Stimulated activated CD4-positive, alpha-beta T cell treated with anti-CD3 and anti-CD28 coated beads, Interleukin-12 subunit alpha, Interleukin-12 subunit beta, amount 100 ng/mL, for 48 hours (primary cell): ENCODE data around the gene TUBA1B.
A peak's percentile ranks its signal among the peaks of the same experiment; 100 is the strongest.
"Not testable (repeated sequence)": the region's sequence is repeated elsewhere in the genome, so short reads cannot be mapped to it uniquely, and the experiment has no call there.

Experiments used
- DNase-seq, 3 donors: peaks; one replicate each; pipeline ENCODE4 v3.0.0-alpha.2; 2020; ENCODE audit warnings: low read depth in 2 of 3, low spot score in 1 of 3

TUBA1B gene

DNA sequence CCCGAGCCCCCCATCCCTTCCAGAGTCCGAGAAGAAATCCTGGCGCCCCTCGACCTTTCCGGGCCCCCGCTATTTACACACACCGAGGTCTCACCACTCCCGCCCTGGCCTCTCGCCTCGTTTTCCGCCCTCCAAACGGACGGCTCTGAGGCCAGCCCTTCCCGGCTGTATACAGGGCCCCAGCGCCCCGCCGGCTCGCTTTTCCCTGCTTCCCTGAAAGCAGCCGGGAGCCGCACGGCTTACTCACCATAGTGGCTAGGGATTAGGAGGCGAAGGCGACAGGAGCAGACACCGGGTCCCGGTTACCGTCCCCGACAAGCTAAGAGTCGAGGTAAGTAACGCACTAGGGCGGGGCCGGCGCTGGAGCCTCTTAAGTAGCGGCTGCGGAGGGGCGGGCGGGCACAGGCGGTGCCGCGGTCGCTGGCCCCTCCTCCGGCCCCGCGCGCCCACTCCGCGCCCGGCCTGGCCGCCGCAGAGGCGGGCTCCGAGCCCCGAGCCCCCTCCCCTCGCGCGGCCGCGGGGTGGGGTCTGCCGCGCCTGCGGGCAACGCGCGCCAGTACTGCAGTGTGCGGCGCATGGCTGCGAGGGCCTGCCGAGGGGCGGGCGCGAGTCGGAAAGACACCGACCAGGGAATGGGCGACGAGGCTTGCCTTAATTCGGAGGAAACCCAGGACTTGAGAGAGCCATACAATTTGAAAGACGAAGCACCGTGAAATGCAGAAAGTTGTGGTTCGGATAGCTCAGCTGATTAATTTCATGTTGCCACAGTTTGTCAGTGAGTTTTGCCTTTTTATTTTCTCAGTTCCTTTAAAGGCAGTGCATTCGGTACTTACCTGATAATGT lies at the start of gene TUBA1B:
TUBA1B (minus strand) TSS at position 345 of the 843 bp plus-strand sequence; CDS start at position 250, 95 bp downstream.
- DNase-seq: peak; percentile 87 to 89 (median 88)

DNA sequence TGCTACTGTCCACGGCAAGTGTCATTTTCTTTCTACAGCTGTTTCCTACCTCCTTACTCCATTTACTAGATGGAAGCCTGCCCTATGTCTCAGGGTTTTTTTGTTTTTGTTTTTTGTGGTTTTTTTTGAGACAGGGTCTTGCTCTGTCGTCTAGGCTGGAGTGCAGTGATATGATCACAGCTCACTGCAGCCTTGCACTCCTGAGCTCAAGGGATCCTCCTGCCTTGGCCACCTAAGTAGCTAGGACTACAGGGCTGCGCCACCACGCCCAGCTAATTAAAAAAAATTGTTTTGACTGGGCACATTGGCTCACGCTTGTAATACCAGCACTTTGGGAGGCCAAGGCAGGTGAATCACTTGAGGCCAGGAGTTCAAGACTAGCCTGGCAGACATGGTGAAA lies 43.0 kb upstream of the TUBA1B start:
- no peak for DNase-seq

DNA sequence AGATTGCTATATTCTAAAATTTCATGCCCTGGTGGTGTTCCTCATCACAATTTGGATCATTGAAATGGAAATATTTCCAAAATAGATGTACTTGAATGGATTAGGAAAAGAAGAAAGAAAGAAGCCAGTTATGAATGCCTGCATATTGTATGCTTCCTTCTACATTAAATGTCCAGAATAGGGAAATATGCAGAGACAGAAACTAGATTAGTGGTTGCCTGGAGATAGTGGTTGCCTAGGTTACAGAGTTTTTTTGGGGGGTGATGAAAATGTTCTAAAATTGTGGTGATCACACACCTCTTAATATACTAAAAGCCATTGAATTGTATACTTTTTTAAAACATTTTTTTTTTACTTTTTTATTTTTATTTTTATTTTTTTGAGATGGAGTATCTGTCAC lies 39.7 kb upstream of the TUBA1B start:
- no peak for DNase-seq

DNA sequence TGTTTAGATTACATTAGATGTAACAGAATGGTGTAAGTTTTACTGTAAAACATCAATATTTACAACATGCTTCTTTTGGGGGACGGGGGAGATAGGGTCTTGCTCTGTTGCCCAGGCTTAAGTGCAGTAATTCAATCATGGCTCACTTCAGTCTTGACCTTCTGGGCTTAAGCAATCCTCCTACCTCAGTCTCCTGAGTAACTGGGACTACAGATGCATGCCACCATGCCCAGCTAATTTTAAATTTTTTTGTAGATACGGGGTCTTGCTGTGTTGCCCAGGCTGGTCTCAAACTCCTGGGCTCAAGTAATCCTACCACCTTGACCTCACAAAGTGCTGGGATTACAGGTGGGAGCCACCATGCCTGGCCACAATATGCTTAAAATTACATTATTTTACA lies 33.9 kb upstream of the TUBA1B start:
- DNase-seq: no peak

DNA sequence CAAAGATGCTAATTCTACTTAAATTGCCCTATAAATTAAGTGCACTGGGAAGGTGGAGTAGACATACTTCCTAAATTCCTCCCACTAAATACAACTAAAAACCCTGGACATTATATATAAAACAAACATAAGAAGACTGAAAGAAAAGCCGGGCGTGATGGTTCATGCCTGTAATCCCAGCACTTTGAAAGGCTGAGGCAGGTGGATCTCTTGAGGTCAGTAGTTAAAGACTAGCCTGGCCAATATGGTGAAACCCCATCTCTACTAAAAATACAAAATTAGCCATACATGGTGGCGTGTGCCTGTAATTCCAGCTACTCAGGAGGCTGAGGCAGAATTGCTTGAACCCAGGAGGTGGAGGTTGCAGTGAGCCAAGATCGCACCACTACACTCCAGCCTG lies 30.7 kb upstream of the TUBA1B start:
- DNase-seq: not testable (repeated sequence)

DNA sequence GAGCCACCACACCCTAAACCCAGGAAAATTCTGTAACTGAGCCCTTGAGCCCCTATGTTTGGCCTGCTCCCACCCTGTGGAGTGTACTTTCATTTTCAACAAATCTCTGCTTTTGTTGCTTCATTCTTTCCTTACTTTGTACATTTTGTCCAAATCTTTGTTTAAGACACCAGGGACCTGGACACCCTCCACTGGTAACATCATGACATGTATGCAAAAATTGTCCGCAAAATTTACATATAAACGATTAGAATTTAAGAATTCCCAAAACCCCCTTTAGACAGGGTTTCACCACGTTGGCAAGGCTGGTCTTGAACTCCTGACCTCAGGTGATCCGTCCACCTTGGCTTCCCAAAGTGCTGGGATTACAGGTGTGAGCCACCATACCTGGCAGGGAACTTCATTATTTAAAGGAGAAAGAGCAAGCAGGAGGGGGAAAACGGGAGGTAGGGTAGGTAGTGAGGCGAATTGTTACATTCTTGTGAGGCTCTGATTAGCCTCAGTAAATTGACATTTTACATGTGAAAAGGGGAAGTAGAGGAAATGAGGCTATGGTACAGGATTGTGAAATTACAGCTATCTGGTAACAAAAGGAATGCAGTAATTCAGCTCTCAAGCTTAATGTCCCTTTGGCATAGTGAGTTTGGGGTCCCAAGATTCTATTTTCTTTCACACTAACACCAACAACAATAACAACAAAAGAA lies 30.0 kb upstream of the TUBA1B start:
- no peak for DNase-seq

DNA sequence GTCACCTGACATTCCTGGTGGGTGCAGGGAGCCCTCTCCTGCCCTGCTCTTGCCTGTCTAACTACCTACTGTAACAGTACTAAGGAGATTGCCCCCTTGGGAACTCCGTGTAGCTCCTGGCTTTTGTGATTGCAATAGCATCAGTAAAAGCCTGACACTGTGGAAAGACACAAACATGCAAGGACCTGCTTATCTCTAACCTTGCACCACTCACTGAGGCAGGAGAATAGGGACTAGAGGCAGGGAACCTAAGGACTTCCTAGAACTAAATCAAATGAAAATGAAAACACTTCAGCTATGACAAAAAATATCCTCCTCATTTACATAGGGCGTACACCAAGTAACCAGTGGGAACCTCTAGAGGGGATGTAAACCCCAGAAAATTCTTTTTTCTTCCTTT lies 29.2 kb upstream of the TUBA1B start:
- DNase-seq: no peak

DNA sequence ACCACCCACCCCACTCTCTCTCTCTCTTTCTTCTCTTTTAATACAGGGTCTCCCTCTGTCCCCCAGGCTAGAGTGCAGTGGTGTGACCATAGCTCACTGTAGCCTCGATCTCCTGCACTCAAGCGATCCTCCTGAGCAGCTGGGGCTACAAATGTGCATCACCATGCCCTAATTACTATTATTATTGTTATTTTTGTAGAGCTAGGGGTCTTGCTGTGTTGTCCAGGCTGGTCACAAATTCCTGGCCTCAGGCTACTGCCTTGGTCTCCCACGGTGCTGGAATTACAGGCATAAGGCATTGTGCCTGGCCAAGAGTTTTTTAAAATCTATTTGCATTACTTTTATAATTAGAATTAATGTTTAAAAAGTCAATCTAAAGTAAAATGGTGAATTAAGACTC lies 23.0 kb upstream of the TUBA1B start:
- DNase-seq: no peak

DNA sequence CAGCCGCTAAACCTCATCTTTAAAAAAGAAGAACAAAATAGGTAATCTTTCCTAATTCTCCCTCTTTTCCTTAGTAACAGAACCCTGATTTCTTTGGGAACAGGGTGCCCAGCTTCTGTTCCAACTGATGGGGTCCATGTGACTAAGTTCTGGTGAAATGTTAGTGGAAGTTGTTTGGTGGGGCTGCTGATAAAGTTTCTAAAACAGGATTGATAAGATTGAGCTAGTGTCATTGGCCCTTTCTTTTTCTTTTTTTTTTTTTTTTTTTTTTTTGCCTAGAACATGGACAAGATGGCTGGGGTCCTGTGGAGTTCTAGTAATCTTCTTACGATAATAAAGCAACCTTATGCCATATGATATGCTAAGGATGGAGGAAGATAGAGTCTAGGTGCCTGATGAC lies 16.2 kb upstream of the TUBA1B start:
- no peak for DNase-seq

DNA sequence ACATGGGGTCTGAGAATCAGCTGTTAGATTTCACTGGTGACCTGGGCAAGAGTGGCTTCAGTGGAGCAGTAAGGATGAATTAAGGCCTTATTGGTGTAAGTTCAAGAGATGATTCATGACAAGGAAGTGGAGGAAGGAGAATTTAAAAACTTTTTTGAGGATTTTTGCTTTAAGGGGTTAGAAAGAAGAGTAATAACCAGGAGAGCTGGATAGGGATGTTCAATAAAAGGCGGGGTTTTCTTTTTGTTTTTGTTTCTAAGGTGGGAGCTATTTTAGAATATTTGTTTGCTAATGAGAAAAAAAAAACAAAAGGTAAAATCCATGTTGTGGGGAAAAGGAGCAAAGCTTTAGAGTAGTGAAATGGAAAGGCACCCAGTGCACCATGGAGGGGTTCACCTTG lies 15.2 kb upstream of the TUBA1B start:
- DNase-seq: no peak

DNA sequence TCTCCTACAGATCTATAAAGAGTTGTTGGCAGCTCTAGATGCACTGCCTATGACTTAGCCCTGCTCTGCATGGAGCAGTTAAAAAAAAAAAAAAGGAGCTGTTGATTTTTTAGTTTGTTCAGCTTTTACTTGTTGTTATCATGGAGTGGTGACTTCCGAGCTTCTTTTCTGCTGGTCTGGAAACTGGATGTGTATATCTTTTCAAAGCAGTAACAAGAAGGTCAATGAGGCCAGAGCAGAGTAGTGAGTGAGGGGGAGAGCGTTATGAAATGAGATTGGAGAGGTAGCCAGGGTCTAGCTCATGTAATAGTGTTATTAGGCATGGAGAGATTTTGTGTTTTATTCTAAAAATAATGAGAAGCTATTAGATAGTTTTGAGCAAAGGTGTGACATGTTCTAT lies 13.2 kb upstream of the TUBA1B start:
- no peak for DNase-seq

DNA sequence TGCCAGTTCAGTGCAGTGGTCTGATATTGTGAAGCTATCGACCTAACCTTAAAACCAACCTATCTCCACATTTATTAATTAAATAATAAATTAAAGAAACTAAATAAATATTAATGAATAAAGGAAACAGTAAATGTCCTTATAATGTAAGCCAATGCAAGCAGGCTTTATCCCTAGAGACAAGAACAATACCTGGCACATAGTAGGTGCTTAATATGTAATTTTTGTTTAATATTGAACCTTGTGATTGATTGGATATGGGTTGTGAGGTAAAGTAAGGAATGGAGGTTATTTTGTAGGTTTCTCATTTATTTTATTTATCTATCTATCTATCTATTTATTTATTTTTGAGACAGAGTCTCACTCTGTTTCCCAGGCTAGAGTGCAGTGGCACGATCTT lies 7.8 kb upstream of the TUBA1B start:
- no peak for DNase-seq

DNA sequence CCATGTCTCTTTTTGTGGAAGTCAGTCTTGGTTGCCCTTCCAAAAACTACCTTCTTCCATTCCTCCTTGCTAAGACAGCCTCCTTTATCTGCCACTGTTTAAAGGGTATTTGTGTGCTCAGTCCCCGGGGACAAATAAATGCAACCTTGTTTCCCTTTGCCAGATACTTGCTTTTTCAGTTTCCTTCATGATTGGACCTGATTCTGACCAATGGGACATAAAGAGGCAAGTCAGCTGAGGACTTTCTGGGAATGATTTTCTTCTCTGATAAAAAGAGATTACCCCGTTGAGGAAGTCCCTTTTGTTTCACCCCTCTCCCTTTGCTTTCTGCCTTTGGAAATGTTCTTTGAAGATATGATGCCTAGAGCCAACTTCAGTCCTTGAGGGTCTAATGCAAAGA lies 7.4 kb upstream of the TUBA1B start:
- DNase-seq: no peak

DNA sequence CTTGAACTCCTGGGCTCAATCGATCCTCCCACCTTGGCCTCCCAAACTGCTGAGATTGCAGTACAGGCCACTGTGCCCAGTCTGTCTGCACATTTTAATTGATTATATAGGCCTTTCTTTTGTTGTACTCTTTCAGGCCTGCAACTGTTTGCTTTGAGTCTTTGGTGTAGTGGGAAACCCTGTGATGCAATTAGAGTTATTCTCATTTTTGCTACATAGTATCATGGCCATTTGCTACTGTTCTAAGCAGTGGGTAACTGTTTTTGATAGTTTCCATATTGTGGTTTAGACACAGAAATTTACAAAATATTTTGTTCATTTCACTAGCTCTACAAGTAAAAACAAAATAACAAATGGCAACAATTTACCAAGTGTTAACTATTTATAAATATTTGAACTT lies 6.3 kb upstream of the TUBA1B start:
- DNase-seq: no peak

DNA sequence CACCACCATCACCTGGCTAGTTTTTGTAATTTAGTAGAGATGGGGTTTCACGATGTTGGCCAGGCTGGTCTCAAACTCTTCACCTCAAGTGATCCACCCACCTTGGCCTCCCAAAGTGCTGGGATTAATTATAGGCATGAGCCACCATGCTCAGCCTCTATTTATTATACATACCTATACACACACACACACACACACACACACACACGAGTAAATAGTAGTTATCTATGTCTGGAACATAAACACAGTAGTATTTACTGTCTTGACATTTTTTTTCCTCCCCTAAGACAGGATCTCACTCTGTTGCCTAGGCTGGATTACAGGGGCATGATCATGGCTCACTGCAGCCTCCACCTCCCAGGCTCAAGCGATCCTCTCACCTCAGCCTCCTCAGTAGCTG lies 5.8 kb upstream of the TUBA1B start:
- not testable (repeated sequence) for DNase-seq

DNA sequence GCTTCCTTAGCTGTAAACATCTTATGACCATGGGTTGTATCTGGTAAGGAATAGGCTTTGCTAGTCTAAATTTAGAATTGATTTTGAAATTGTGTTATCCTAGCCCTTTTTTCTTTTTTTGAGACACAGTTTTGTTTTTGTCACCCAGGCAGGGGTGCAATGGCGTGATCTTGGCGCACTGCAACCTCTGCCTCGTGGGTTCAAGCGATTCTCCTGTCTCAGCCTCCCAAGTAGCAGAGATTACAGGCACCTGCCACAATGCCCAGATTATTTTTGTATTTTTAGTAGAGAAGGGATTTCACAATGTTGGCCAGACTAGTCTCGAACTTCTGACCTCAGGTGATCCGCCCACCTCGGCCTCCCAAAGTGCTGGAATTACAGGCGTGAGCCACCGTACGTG lies 2.4 kb upstream of the TUBA1B start:
- no peak for DNase-seq

DNA sequence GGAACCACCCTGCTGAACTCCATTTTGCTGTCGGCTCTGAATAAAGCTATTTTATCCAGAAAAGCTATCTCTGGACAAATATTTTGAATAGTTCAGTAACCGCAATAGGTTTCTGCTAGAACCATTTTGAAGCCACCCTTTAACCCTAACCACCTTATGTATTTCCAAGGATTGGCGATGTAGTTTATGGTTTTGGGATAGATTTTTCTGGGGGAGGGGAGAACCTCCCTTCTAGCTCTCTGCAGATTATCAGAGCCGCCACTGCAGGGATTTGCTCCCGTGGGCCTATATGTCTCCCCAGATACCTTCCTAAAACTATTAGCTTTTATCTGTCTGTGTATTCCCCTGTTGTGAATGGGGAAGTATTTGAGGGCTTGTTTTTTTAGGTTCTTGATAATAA lies 1.8 kb upstream of the TUBA1B start:
- DNase-seq: no peak

DNA sequence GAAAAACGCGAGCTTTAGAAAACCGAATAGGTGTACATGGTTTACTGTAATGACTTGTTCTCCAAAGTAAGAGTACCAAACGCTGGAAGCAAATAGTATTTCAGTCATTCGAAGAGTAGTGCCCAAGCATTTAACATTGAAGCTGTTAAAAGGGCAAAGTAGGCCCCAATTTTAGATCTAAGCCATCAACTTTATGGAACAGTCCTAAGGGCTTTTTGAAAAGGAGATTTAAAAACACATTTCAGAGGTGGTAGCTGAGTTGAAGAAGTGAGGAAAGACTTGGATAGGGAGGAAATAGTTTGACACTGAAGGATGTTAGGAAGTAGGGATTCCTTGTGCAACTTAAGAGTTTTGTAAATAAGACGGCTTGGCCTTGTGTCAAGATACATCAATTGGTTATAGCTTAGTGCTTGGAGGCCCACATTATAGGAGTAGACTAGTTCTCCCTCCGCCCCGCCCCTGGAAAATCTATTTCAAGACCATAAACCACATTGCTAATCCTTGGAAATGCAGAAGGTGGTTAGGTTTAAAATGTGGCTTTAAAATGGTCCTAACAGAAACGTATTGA lies 783 bp upstream of the TUBA1B start:
- no peak for DNase-seq

DNA sequence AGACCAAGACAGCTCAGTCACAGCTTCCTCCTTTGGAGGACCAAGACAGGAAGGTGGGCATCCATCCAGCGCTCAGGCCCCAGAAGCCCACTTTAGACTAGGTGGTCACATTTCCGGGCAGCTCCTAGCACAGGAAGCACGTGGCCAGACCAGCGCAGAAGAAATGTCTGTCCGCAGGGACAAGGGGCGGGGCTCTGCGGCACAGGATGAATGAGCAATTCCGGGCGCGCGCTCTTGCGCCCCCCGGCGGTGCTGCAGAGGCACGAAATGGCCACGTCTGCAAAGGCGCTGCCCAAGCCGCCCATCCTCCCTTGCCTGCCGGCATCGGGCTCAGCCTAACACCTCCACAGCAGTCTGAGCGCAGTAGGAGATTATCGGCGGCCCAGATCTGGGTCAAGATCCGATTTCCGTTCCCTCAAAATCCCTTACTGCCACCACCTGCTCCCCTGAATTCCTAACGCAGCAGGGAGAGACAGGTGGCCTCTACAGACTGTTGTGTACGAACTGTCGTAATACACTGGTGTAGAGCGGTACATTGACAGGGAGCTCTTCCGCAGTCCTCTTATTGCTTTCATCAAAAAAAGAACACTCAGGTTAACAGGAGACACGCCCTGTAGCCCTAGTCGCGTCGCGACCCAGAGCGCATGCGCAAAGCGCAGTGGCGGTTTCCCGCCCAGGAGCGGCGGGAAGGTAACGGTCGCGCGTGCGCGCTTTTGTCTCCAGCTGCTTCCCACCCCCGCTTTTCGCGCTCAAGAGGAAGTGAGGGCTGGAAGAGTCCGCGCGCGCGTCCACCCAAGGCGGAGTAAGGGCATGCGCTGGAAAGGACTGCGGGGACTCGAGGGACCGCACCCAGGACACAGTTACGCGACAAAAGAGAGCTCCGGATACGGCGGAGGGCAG lies 794 bp downstream of the TUBA1B start:
- DNase-seq: peak; percentile 87 to 90 (median 90)

DNA sequence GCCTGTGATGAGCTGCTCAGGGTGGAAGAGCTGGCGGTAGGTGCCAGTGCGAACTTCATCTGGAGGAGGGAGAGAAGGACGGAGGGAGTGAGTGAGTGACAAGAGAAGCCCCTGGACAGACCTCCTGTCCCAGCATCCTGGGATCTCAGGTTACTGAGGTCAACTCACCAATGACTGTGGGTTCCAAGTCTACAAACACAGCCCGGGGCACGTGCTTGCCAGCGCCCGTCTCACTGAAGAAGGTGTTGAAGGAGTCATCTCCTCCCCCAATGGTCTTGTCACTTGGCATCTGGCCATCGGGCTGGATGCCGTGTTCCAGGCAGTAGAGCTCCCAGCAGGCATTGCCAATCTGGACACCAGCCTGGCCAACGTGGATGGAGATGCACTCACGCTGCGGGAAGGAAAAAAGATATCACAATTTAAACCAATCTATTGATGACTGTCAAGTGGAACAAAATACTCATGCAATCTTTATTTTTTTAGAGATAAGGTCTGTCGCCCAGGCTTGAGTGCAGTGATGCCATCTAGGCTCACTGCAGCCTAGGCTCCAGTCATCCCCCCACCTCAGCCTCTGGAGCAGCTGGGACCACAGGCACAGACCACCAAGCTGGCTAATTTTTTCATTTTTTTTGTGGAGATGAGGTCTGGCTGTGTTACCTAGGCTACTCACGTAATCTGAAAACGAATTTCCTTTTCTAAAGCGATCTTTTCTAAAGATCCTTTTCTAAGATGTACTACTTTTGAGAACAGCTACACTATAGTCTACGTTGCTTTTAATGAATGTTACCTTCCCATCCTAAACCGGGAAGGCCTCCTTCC lies 1.7 kb downstream of the TUBA1B start:
- no peak for DNase-seq
